GM21367 (cell line): Measurements from ENCODE around the gene TENM3.
"Not testable (repeated sequence)": the region's sequence is repeated elsewhere in the genome, so short reads cannot be mapped to it uniquely, and the experiment has no call there.

Experiments
- ATAC-seq: cut with Tn5 transposase; IDR thresholded peaks from one replicate; pipeline ENCODE4 v1.9.1; 2021; ENCODE audit not compliant: unreplicated experiment

The TENM3 gene

GRCh38 chr4:182386576-182386975, 143.4 kb downstream of the TENM3 start:
- not testable (repeated sequence) for ATAC-seq

DNA sequence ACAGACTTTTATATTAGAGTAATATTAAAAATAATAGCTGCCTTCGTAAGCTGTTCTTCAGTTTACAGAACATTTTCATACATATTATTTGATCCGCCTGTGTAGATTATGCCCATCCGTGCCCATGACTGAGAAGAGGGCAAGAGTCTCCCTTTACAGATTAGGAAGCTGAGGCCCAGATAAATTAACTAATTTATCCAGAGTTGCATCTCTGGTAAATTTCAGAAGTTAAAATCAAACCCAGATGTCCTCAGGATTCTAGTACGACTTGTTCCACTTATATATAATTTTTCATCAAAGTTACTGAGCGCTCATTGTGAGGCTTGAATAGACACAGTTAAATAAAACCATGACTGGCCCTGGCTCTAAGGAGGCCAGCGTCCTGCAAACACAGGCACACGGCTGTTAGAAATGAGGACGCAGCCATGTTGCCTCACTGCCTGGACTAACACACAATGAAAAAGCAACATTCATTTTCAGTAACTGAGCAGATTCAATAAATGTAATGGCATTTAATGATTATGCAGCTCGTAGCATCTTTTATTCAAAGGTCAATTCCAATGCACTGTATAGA, 148.0 kb downstream of the TENM3 start:
- no peak for ATAC-seq

GRCh38 chr4:182394181-182394580, 151.0 kb downstream of the TENM3 start:
- ATAC-seq: no peak

DNA sequence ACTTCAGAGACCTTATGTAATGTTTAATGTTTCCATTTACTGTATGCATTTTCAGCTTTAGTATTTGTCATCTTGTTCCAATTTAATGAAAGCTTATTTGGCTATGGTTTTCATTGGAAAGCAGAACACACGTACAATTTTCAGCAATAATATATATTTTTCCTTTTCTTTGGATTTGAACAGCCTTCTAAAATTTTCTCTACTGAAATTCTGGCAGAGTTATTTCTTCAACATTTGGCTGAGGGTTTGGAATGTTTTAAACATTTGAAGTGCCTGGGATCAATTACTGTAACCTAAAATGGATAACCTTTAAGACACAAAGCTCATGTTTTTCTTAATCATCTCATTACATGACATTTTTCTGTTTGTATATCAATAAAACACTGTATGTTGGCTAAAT, 156.9 kb downstream of the TENM3 start:
- ATAC-seq: no peak

GRCh38 chr4:182400790-182401189, 157.6 kb downstream of the TENM3 start:
- ATAC-seq: no peak

DNA sequence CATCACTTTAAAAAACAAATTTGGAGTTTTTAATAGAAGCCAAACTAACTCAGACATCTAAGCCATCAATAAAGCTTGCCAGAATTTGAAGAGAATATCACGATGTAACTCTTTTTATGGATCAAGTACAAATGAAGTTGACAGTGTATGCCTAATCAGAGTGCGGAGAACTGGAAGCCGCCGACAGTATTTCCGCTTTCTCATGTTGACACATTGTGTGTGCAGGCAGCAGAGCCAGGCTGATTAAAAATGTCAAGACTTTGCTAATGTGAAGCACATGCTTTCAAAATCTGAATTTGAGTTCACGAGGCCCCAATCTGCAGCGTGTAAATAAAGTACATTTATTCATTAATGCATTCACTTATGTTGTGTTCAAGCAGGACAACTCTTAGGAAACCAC, 161.2 kb downstream of the TENM3 start:
- ATAC-seq: no peak

DNA sequence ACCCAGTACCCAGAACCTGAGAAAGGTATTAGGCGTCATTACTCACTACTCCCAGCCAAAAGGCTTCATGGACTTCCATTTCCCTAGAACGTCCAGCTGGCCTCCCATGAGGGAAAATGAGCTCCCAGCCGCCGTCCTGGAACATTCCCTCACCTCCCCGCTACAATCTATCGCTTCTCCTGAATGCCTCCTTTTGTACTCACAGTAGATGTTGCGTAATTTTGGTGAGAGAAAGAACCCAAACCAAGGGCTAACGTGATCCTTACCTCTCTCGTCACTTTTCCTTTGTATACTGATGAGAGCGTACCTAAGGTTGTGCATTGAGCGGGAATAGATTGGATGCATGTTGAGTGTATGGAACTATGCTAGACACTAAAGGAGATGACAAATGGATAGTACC, 161.9 kb downstream of the TENM3 start:
- ATAC-seq: no peak

DNA sequence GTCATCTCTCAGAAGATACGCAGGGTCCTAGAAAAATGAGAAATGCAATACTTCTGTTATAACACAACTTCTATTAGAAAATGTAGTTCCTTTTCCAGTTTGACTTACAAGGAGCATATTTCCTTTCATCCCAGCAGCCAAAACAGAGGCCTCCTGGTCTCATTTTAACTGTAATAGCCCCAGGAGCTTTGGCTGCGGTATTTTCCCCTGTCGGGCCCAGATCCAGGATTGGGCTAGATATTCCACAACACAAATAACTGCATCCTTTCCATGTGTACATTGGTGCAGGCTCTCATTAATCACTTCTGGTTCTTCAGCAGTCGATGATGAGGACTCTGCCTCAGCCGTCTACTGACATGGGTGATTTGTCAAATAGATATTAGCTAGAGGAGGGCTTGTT, 166.1 kb downstream of the TENM3 start:
- no peak for ATAC-seq

- ATAC-seq: no peak
Measured at GRCh38 chr4:182411391-182411790, 168.2 kb downstream of the TENM3 start.

GRCh38 chr4:182413550-182413949, 170.3 kb downstream of the TENM3 start:
- no peak for ATAC-seq

- no peak for ATAC-seq
Measured at GRCh38 chr4:182415116-182415515, 171.9 kb downstream of the TENM3 start.

GRCh38 chr4:182416067-182416466, 172.9 kb downstream of the TENM3 start:
- ATAC-seq: no peak

- ATAC-seq: no peak
Measured at GRCh38 chr4:182418054-182418734, 175.0 kb downstream of the TENM3 start.

- no peak for ATAC-seq
Measured at GRCh38 chr4:182420189-182420588, 177.0 kb downstream of the TENM3 start.

DNA sequence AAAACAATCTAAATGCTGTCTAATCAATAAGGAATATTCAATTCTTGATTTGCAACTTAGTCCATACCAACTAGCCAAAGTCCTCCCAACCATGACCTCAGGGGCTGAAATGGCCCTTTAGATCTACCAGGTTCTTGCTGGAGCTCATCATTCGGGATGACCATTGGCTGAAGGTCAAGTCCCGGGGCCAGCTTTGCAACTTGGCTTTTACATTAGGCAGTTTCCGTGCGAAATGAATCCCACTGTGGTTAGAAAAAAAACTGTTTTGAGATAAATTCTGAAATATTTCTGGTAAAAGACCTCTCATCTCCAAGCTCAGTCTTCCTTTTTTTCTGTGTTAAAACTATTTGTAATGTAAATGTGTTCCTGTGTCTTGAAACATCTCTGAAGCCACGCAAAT, 178.6 kb downstream of the TENM3 start:
- ATAC-seq: no peak

DNA sequence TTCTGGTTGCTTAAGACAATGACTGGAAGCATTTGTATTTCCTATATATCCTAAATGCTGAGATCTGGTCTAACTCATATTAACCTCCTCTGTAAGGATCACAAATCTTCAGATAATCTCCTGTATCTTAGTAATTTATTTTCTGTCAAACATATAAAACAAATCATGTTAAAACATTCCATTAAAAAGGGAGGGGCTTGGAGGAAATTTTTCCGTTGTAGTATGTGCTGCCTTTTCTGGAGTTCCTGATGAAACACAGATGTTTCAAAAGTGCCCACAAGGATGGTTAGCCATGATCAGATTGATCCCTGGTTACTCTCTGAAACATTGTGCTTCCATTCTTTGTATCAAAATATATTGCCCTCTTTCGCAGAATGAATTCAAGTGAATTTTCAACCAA, 182.1 kb downstream of the TENM3 start:
- no peak for ATAC-seq

- no peak for ATAC-seq
Measured at GRCh38 chr4:182426901-182427300, 183.7 kb downstream of the TENM3 start.

DNA sequence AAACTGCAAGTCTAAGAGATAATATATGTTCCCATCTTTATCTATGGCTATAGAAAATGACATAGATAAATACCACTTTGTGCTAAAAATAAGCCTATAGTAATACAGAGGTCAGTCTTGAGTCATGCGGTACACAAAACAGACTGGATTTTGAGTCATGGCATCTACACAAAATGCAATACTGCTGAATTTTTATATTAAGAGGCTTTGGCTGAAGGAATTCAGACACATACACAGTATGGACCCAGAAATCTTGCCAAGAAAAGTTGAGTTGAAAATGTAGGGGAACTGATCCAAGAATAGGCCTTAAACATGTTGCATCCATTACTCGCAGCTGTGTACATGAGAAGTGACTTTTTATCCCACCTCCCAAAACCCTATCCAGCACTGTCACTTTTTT, 184.4 kb downstream of the TENM3 start:
- ATAC-seq: no peak

DNA sequence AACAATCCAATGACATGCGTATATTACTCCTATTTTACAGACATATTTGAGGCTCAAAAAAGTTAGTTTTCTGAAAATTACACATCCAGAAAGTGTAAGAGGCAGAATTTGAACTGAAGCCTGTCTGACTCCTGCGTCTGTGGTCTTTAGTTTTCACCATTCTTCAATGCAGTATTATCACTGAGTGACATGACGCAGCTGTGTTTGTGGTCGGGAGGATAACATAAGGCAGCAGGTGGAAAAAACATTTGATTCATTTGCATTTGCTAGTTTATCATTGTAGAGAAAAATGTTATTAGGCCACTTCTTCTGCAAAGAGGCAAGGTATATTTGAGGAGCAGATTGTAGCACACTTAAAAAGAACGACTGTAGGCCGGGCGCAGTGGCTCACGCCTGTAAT, 186.7 kb downstream of the TENM3 start:
- ATAC-seq: no peak

- ATAC-seq: no peak
Measured at GRCh38 chr4:182432819-182433218, 189.6 kb downstream of the TENM3 start.

- ATAC-seq: no peak
Measured at GRCh38 chr4:182434720-182435119, 191.5 kb downstream of the TENM3 start.

- no peak for ATAC-seq
Measured at GRCh38 chr4:182435401-182435800, 192.2 kb downstream of the TENM3 start.

DNA sequence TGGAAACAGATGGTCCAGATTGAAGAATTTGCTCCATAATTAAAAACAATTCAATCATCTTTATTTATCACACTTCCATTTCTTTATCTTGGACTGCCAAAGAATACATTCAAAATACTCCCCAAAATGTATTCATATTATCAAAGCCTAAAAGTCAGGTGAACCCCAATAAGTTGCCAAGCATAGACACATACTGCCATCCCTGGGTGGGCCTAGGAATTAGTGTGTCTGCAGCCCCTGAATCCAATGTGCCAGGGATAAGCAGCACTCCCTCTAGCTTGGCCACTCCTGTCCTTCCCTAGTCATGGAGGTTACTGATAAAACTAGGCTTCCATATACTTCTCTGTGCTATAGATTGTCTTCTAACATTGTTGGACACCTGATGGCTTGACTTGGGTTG, 199.9 kb downstream of the TENM3 start:
- ATAC-seq: no peak
